Ureter (tissue), 1 donor: Measurements from ENCODE around the gene NCDN. TPM values are rescaled to one million over a fixed set of nuclear protein-coding genes. Genes with fewer than 3 reads are reported as not detected.
"Not testable (repeated sequence)": the region's sequence is repeated elsewhere in the genome, so short reads cannot be mapped to it uniquely, and the experiment has no call there.

Experiments used
- DNase-seq: peaks from one replicate; pipeline ENCODE4 v3.0.0-alpha.2; 2020; ENCODE audit warnings: low spot score
- total RNA-seq: library from RNA; stranded (reverse); gene quantifications from one replicate; pipeline ENCODE4 v1.2.4, GENCODE V29; 2023
- donor health status: DM: yes; HTN: yes; CAD: no.

The NCDN gene
- total RNA-seq, 1 donor from 2014 or later, result 27.1 TPM

DNA sequence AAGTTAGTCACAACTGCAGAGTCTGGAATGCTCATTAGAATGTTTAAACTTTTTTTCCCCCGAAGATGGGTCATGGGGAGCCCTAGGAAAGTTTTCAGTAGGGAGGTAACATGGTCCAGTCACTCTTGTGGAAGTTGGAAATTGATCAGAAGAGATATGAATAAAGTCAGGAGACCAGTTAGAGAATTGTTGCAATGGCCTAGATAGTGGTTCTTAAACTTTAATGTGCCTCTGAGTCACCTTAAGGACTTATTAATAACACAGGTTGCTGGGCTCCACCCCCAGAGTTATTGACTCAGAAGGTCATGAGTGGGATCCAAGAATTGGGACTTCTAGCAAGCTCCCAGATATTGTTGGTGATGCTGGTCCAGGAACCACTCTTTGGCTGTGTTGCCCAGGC lies 12.3 kb downstream of the NCDN start:
- DNase-seq, result no peak

DNA sequence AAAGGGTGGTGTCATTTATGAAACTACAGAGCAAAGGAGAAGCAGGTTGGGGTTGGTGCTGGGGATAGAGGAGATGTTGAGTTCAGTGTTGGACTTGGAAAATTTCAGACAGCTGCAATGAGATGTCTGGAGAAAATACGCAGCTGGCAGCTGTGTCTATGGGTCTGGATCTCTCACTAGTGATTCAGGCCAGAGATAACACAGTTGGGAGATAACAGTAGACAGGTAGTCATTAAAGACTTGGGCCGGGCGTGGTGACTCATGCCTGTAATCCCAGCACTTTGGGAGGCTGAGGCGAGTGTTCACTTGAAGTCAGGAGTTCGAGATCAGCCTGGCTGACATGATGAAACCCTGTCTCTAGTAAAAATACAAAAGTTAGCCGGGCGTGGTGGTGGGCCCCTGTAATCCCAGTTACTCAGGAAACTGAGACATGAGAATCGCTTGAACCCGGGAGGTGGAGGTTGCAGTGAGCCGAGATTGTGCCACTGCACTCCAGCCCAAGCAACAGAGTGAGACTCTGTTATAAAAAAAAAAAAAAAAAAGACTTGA lies 13.1 kb downstream of the NCDN start:
- DNase-seq, result no peak

GRCh38 chr1:35571263-35571662 lies 13.7 kb downstream of the NCDN start:
- no peak for DNase-seq

- DNase-seq, result no peak
Measured at GRCh38 chr1:35572296-35572695, 14.7 kb downstream of the NCDN start.

DNA sequence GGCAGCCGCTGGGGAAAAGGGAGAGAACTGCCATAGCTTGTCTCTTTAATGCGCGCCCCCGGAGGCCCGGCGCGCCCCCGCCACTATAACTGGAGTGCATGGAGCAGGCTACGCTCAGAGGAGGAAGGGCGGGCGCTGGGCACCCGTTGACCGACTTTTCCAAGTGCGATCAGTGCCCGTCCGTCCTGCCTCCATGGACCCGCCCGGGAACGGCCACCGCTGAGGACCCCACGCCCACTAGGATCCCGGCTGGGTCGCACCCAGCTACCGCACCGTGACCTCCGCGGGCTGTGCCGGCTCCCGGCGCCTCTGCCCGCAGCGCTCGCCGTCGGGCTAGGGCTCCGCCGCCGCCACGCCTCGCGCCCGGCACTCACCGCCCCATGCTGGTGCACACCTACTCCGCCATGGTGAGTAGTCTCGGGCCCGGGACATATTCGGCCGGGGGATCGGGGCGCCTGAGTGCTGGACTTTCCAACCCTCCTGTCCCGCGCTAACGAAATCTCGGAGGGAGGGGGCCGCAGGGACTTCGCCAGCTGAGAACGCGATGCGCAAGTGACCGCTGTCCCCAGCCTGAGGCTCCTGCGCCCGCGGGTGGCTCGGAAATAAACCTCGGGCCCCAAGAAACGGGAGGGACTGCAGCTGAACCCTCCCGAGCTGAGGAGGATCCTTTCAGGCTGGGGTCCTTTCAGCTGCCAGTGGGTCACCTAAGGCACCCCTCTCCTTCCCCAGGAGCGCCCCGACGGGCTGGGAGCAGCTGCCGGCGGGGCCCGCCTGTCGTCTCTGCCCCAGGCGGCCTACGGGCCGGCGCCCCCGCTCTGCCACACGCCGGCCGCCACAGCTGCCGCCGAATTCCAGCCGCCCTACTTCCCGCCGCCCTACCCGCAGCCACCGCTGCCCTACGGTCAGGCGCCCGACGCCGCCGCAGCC lies 15.9 kb downstream of the NCDN start, which contains the start of gene TFAP2E:
Gene TFAP2E (plus strand): TSS at position 117 of the 927 bp plus-strand sequence. CDS start 264 bp downstream, at position 381.
- no peak for DNase-seq

GRCh38 chr1:35574125-35574654 lies 16.6 kb downstream of the NCDN start:
- DNase-seq, result no peak

GRCh38 chr1:35574655-35575415 lies 17.2 kb downstream of the NCDN start:
- DNase-seq, result no peak

DNA sequence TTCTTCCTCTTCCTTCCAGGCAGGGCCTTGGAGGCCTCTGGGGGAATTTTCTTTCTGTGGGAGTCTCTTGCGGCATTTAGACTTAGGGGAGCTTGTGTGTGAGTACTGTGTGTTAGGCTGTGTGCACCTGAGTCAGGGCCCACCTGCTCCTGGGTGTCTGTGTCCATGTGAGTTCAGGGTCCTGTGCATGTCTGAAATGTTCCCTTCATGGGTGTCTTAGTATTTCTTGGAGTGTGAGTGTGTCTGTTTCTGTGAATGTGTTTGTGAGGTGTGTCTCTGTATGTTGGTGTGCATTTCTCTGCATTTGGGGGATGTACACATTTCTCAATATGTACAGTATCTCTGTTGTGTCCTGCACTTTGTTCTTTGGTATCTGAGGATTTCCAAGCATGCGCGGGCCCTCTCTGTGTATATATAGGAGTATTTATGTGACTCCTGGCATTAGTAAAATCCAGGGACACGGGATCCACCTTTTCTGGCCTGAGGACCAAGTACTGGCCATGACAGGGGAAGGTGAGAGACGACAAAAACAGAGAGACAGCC lies 17.9 kb downstream of the NCDN start:
- no peak for DNase-seq

GRCh38 chr1:35576061-35576765 lies 18.6 kb downstream of the NCDN start:
- DNase-seq, result no peak

DNA sequence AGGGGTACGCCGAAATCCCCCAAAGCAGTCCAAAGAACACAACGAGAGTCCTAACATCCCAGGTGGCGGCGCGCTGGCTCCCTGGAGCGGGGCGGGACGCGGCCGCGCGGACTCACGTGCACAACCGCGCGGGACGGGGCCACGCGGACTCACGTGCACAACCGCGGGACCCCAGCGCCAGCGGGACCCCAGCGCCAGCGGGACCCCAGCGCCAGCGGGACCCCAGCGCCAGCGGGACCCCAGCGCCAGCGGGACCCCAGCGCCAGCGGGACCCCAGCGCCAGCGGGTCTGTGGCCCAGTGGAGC lies 19.1 kb downstream of the NCDN start:
- DNase-seq, result not testable (repeated sequence)

GRCh38 chr1:35577071-35577998 lies 19.7 kb downstream of the NCDN start:
- no peak for DNase-seq

- no peak for DNase-seq
Measured at GRCh38 chr1:35580949-35581388, 23.4 kb downstream of the NCDN start.

- not testable (repeated sequence) for DNase-seq
Measured at GRCh38 chr1:35581621-35582020, 24.0 kb downstream of the NCDN start.

GRCh38 chr1:35585281-35585680 lies 27.7 kb downstream of the NCDN start:
- DNase-seq, result no peak

DNA sequence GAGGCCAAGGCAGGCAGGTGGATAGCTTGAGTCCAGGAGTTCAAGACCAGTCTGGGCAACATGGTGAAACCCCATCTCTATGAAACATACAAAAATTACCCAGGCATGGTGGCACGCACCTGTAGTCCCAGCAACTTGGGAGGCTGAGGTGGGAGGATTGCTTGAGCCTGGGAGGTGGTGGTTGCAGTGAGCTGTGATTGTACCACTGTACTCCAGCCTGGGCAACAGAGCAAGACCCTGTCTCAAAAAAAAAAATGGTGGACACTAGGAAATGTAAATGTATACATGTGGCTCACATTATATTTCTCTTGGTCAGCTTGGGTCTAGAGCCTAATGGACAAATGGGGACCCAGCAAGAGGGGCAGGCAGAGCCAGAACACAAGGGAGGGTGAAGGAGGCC lies 28.2 kb downstream of the NCDN start:
- DNase-seq, result not testable (repeated sequence)

DNA sequence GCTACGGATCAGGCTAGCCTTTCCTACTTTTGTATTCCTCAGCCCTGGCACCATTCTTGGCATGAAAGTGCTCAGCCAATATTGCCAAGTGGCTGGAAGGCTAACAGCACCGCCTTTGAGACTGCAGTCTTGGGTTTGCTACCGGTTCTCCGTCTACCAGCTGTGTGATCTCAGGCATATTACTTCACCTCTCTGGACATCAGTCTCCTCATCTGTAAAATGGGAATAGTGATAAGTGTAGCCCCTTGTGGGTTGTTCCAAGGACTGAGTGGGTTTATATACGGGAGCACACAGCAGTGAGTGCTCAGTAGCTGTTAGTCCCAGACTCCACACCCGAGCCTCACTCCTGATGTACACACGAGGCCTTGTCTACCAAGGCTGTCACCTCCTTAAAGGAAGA lies 29.2 kb downstream of the NCDN start:
- no peak for DNase-seq

- no peak for DNase-seq
Measured at GRCh38 chr1:35587736-35588135, 30.1 kb downstream of the NCDN start.

- no peak for DNase-seq
Measured at GRCh38 chr1:35588197-35588910, 30.8 kb downstream of the NCDN start.
